Thoracic aorta (tissue), 2 donors: ENCODE data around the gene TMEM129. TPM values are rescaled to one million over a fixed set of nuclear protein-coding genes. Genes with fewer than 3 reads are reported as not detected.

ENCODE experiments used
- ATAC-seq: fragments of 150-250 bp; one replicate; pipeline ENCODE4 v1.8.0; 2017; ENCODE audit warnings: low read depth; ENCODE audit not compliant: insufficient number of reproducible peaks, low FRiP score
- DNase-seq: peaks from one replicate; pipeline ENCODE4 v3.0.0-alpha.2; 2020; ENCODE audit warnings: low spot score
- H3K27ac ChIP-seq, 2 donors: fragments of 200-600 bp; sonication (generic); 1 replicate in 1 of 2; 2 replicates in 1 of 2; pipeline ENCODE4 v1.5.1; 2016; ENCODE audit warnings: mild to moderate bottlenecking in 2 of 2, moderate library complexity in 2 of 2
- H3K27me3 ChIP-seq: fragments of 200-600 bp; sonication (generic); replicated peaks from 2 replicates; pipeline ENCODE4 v1.6.0; 2016; ENCODE audit warnings: mild to moderate bottlenecking; ENCODE audit not compliant: insufficient read depth
- H3K36me3 ChIP-seq: fragments of 200-600 bp; sonication (generic); one replicate; pipeline ENCODE4 v1.5.1; 2016
- H3K4me1 ChIP-seq, 2 donors: fragments of 200-600 bp; sonication (generic); 1 replicate in 1 of 2; 2 replicates in 1 of 2; pipeline versions ENCODE4 v1.5.1 to v1.6.0; 2016; ENCODE audit warnings: low read depth in 2 of 2, mild to moderate bottlenecking in 1 of 2; ENCODE audit not compliant: control insufficient read depth in 1 of 2
- H3K4me3 ChIP-seq: fragments of 200-600 bp; sonication (generic); 2 replicates; pipeline ENCODE4 v1.5.1; 2016; ENCODE audit warnings: mild to moderate bottlenecking
- H3K9me3 ChIP-seq: fragments of 200-600 bp; sonication (generic); 2 replicates; pipeline ENCODE4 v1.5.1; 2016
- CTCF ChIP-seq: fragments of 200-600 bp; sonication (generic); IDR thresholded peaks from one replicate; pipeline ENCODE4 v1.5.1; 2019; ENCODE audit warnings: antibody characterized with exemption
- total RNA-seq, 2 donors: library from RNA; depleted of rRNA; stranded (reverse); fragments of >200 nt; gene quantifications; one replicate each; pipeline versions ENCODE4 v1.1.0 to v1.2.3, GENCODE V29; 2016

TMEM129 gene
- total RNA-seq, 2 donors from 2014 or later, result 58.1 to 104 TPM

- Histone ChIP-seq H3K27me3 (no peaks in the 10 kb centered on the region), H3K27ac (no peak overlapping the region), H3K4me1 (no peaks in the 10 kb centered on the region), H3K36me3 (peaks cover 41% of the 10 kb centered on the region), H3K4me3 (no peak overlapping the region), H3K9me3 (no peaks in the 10 kb centered on the region)
- ATAC-seq (no peak), DNase-seq (no peak)
- no peak for TF ChIP-seq CTCF
Observed at GRCh38 chr4:1691737-1692373, 29.3 kb downstream of the TMEM129 start.

GRCh38 chr4:1690698-1691097 is 30.4 kb downstream of the TMEM129 start:
- Histone ChIP-seq H3K4me1 (no peaks in the 10 kb centered on the region), H3K4me3 (no peak overlapping the region), H3K9me3 (no peaks in the 10 kb centered on the region), H3K36me3 (peaks cover 38% of the 10 kb centered on the region), H3K27ac (no peak overlapping the region), H3K27me3 (no peaks in the 10 kb centered on the region)
- DNase-seq (no peak), ATAC-seq (no peak)
- no peak for TF ChIP-seq CTCF

- DNase-seq (no peak), ATAC-seq (no peak)
- Histone ChIP-seq H3K27me3 (no peaks in the 10 kb centered on the region), H3K9me3 (no peaks in the 10 kb centered on the region), H3K4me3 (no peak overlapping the region), H3K4me1 (peaks cover 0 to 14% of the 10 kb centered on the region in 2 donors), H3K27ac (no peak overlapping the region), H3K36me3 (peaks cover 8% of the 10 kb centered on the region)
- no peak for TF ChIP-seq CTCF
Observed at GRCh38 chr4:1686440-1687036, 34.6 kb downstream of the TMEM129 start.

- H3K36me3 ChIP-seq, result no peaks in the 10 kb centered on the region
- peaks cover 0 to 14% of the 10 kb centered on the region in 2 donors for H3K4me1 ChIP-seq
- H3K27me3 ChIP-seq, result no peaks in the 10 kb centered on the region
- H3K27ac ChIP-seq, result peak overlapping the region in 1 of 2 donors; percentile 22
- ATAC-seq (no peak), DNase-seq (no peak)
- no peak for TF ChIP-seq CTCF
- no peaks in the 10 kb centered on the region for H3K9me3 ChIP-seq
- no peak overlapping the region for H3K4me3 ChIP-seq
Observed at GRCh38 chr4:1685235-1686150, 35.6 kb downstream of the TMEM129 start.
